Measurements from ENCODE around the gene CYTH3. TPM values are rescaled to one million over a fixed set of nuclear protein-coding genes. Genes with fewer than 3 reads are reported as not detected.

The CYTH3 gene
- total and polyA plus RNA-seq, 2 of the 13 experiments (the other 11 are each of a cell fraction or from before 2014, with no cell fraction given): 3.1 to 3.8 TPM

GRCh38 chr7:6248581-6248980, 23.8 kb downstream of the CYTH3 start (continued):
- no peak for TF ChIP-seq ZNF142 (CRISPR knock-in tag; IDR thresholded peaks at IDR 0.05)

GRCh38 chr7:6246251-6246917, 26.0 kb downstream of the CYTH3 start:
- POLR2A ChIA-PET: no interaction called here
- no peak overlapping the region for H3K4me2 ChIP-seq (ENCODE audit: low read depth, low read length)
- no peak overlapping the region for H3K9ac ChIP-seq (ENCODE audit: insufficient read depth, low read depth, low read length)
- no peaks in the 10 kb centered on the region for H3K79me2 ChIP-seq (ENCODE audit: insufficient read depth, low read length)
- H3K4me3 ChIP-seq (replicated peaks in 1 of 3; ENCODE audit: insufficient read depth in 1 of 3, low read depth in 2 of 3, low read length in 3 of 3): no peak overlapping the region
- BruUV-seq (replicated peaks): no TSS peak
- CTCF ChIA-PET (ENCODE audit: low intra/inter-chr PET ratio, low total read pairs): no interaction called here
- H4K20me1 ChIP-seq (ENCODE audit: insufficient read depth, low read length): peaks cover 12% of the 10 kb centered on the region; the same call in 1 of the 2 replicates
- DNase-seq (ENCODE audit: low spot score): no peak
- H3K4me1 ChIP-seq (ENCODE audit: insufficient read depth, low read length): no peaks in the 10 kb centered on the region
- in situ Hi-C loops (cut with HindIII; ENCODE audit: extremely low pct_ligation_motif_present, low pct_unique_long_range_greater_than_20kb) (no loop called here), intact Hi-C loops (cut with micrococcal nuclease; ENCODE audit: unreplicated experiment) (no loop called here)
- H2AFZ ChIP-seq (ENCODE audit: low read length): no peak overlapping the region
- TF ChIP-seq AGO2 (optimal IDR thresholded peaks at IDR 0.05; ENCODE audit: low read depth, low read length): no peak
- no peak for TF ChIP-seq ZNF20 (CRISPR knock-in tag; IDR thresholded peaks at IDR 0.05)
- no peak for TF ChIP-seq ZSCAN22 (CRISPR knock-in tag; IDR thresholded peaks at IDR 0.05)
- TF ChIP-seq ZNF557 (CRISPR knock-in tag; IDR thresholded peaks at IDR 0.05): no peak
- TF ChIP-seq NFKBIZ (CRISPR knock-in tag; IDR thresholded peaks at IDR 0.05): no peak
- TF ChIP-seq ZMAT5 (CRISPR knock-in tag; IDR thresholded peaks at IDR 0.05; ENCODE audit: borderline replicate concordance, low read depth): no peak
- no peak for TF ChIP-seq TFAP4 (IDR thresholded peaks at IDR 0.05; ENCODE audit: borderline replicate concordance, low read depth)
- no peak for TF ChIP-seq ZFP37 (CRISPR knock-in tag; IDR thresholded peaks at IDR 0.05; ENCODE audit: borderline replicate concordance)
- TF ChIP-seq LCORL (IDR thresholded peaks at IDR 0.05): no peak
- no peak for TF ChIP-seq LCORL (CRISPR knock-in tag; IDR thresholded peaks at IDR 0.05)
- TF ChIP-seq ZNF44 (CRISPR knock-in tag; IDR thresholded peaks at IDR 0.05): no peak
- no peak for TF ChIP-seq PCBP1 (IDR thresholded peaks at IDR 0.05; ENCODE audit: borderline replicate concordance, low read depth, low read length)
- TF ChIP-seq ZFX (CRISPR knock-in tag; IDR thresholded peaks at IDR 0.05; ENCODE audit: low read depth): no peak
- no peaks in the 10 kb centered on the region for H3K36me3 ChIP-seq (replicated peaks in 1 of 2; ENCODE audit: control insufficient read depth in 1 of 2, insufficient read depth in 2 of 2, low read length in 2 of 2)
- no peak for FAIRE-seq
- no peak overlapping the region for H3K27ac ChIP-seq (ENCODE audit: extremely low read length, insufficient read depth, low read length)
- WGBS (ENCODE audit: low lambda C conversion rate): 74% methylated on average over 8 of the region's 8 CpGs
- no peaks in the 10 kb centered on the region for H3K9me3 ChIP-seq (ENCODE audit: low read length)
- no peak for ATAC-seq
- H3K27me3 ChIP-seq (ENCODE audit: control insufficient read depth in 1 of 2, insufficient read depth in 2 of 2, low read length in 2 of 2): peaks cover 1 to 37% of the 10 kb centered on the region in 2 experiments; a peak in 4 of 5 replicates
